ENCODE data around the gene REPIN1. TPM values are rescaled to one million over a fixed set of nuclear protein-coding genes. Genes with fewer than 3 reads are reported as not detected.
A peak's percentile ranks its signal among the peaks of the same experiment; 100 is the strongest.

The REPIN1 gene
- total RNA-seq, 1 donor from 2014 or later: 145 TPM

- peak; percentile 46 for DNase-seq (ENCODE audit: low spot score)
These were observed 38.2 kb downstream of the REPIN1 start for GRCh38 chr7:150406567-150407421.

GRCh38 chr7:150407588-150408392 is 39.2 kb downstream of the REPIN1 start:
- DNase-seq (ENCODE audit: low spot score): no peak

GRCh38 chr7:150408393-150409299 is 40.0 kb downstream of the REPIN1 start:
- no peak for DNase-seq (ENCODE audit: low spot score)

DNA sequence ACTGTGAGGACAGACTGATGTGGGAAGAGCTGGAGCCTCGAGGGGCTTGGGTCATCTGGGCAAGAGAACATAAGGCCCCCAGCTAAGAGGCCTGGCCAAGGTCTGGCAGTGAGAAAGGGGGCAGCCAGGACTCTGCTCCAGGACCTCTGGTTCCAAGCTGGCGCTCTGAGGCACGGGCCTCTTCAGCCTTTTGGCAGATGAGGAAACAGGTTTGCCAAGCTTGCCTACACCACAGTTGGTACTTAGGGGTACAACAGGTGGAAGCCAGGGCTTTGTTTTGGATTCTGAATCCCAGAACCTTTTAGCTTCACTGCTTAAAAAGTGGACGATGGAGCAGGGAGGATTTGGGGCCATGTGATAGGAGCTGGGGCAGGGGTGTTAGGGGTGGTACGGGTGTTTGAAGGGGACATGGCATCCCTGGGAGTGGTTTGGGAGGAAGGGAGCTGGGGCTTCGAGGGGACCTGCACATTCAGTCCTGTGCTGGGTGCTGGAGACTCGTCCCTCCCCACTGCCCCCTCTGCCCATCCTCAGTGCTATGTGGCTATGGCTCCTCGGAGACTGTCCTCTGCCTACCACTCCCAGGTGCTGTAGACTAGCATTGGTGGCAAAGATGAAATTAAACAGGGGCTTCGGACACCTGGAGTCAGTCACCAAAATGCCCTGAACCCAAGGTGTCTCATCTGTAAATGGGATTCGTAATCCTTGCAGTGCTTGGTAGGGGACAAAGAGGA is 40.8 kb downstream of the REPIN1 start:
- DNase-seq (ENCODE audit: low spot score): no peak

- DNase-seq (ENCODE audit: low spot score): no peak
These were observed 41.5 kb downstream of the REPIN1 start for GRCh38 chr7:150410131-150410530.

- DNase-seq (ENCODE audit: low spot score): no peak
These were observed 42.2 kb downstream of the REPIN1 start for GRCh38 chr7:150410680-150411346.

GRCh38 chr7:150411606-150412005 is 43.0 kb downstream of the REPIN1 start:
- no peak for DNase-seq (ENCODE audit: low spot score)

GRCh38 chr7:150412016-150412415 is 43.4 kb downstream of the REPIN1 start:
- DNase-seq (ENCODE audit: low spot score): no peak

DNA sequence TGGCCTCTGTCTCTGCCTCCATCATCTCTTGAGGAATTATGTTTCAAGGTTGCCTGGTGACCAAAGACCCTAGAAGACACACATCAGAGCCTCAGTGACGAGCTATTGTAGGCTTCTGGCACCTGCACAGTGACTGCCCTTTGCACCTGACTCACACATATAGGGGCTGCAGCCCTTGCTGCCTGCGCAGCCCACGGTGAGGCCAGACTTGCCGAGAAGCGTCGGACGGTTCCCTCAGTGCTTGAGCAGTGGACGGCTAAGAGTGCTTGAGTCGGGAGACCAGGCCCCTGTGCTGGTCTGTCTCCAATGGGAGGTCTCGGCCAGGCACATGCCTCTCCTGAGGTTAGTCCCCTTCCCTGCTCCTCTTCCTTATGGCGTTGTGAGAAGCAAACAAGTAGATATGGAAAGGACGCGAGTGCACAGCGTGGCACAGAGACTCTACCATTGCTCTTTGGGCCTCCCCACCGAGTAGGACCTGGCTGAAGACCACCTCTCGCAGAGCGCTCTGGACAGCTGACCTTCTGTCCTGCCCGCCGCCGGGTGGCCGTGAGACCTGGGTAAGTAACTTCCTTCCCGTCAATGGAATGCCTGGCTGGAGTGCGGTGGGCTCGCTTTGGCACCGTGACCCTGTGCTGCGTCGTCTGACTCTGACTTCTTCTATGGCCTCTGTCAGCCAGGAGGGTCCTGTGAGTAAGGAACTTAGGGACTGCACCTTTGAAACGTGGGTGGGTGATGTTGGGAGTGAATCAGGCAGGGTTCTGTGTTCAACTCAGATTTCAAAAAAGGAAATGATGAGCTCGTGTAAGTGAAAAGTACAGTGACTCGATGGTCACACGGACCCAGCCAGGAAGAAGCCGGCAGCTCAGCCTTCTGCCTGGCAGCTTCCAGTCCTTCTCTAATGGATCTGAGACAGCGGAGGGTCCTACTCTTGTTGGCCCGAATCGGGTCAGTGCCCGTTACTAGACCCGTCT is 44.2 kb downstream of the REPIN1 start:
- DNase-seq (ENCODE audit: low spot score): no peak

- DNase-seq (ENCODE audit: low spot score): no peak
These were observed 45.0 kb downstream of the REPIN1 start for GRCh38 chr7:150413640-150414081.

- no peak for DNase-seq (ENCODE audit: low spot score)
These were observed 46.8 kb downstream of the REPIN1 start for GRCh38 chr7:150415161-150416153.

DNA sequence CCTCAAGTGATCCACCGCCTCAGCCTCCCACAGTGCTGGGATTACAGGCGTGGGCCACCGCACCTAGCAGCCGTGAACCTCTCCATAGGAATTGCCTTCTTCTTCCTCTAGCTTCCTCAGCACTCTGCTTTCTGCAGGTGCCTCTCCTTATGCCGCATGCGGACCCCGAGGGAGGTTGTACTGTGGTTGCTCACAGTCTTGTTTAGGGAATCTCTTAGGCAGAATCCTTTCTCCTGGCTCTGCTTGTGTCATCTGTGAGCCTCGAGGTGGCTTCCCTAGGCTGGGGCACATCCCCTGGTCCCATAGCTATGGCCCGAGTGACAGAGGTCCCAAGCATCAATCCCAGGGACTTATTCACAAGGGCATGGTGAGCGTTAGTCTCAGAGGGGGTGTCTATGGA is 48.6 kb downstream of the REPIN1 start:
- no peak for DNase-seq (ENCODE audit: low spot score)

DNA sequence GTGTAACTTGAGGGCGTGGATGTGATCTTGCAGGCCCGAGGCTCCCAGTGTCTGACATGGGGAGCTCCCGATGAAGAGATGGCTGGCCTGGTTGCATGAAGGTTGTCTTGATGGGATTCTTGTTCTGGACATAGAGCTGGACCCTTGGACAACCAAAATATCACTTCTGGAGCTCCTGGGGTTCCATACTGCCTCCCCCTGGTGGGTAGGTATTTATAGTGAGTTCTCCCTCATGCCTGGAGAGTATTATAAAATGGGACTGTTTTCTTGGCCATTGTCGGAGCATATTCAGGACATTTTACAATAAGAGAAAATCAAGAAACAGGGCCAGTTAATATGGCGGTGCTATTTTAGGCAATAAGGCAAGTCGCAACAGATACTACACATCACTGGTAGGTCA is 49.2 kb downstream of the REPIN1 start:
- no peak for DNase-seq (ENCODE audit: low spot score)

GRCh38 chr7:150420242-150420641 is 51.6 kb downstream of the REPIN1 start:
- no peak for DNase-seq (ENCODE audit: low spot score)

GRCh38 chr7:150420987-150421674 is 52.5 kb downstream of the REPIN1 start:
- DNase-seq (ENCODE audit: low spot score): peak; percentile 87

- no peak for DNase-seq (ENCODE audit: low spot score)
These were observed 53.2 kb downstream of the REPIN1 start for GRCh38 chr7:150421831-150422230.

Measured in mucosa of gallbladder (tissue), 1 donor.